Right lobe of liver (tissue), 4 donors: ENCODE measurements around the gene ZNF365.

Experiments
- CTCF ChIP-seq, 4 donors: fragments of 200-600 bp in 3 of 4; fragments of 450-650 bp in 1 of 4; IDR thresholded peaks; one replicate each; pipeline versions ENCODE4 v1.5.1 to v1.8.0; 2016 to 2022; ENCODE audit warnings: antibody characterized with exemption in 4 of 4, mild to moderate bottlenecking in 2 of 4
- POLR2A ChIP-seq: fragments of 450-650 bp; IDR thresholded peaks from one replicate; pipeline ENCODE4 v1.6.1; 2017; ENCODE audit warnings: antibody characterized with exemption, mild to moderate bottlenecking
- donor health status: DM: no; HTN: no; CAD: no.
- donor health status: DM: no; HTN: no; CAD: no.
- donor health status: DM: no; HTN: yes; CAD: no.

GRCh38 chr10:62373639-62373994 is 552 bp upstream of the ZNF365 start:
- TF ChIP-seq CTCF (IDR thresholded peaks at IDR 0.05) (no peak), POLR2A (no peak)
